ENCODE measurements around the gene TMEM54.

Gene TMEM54

GRCh38 chr1:32898958-32899357, 2.2 kb downstream of the TMEM54 start:
- Histone ChIP-seq H3K4me3 (ENCODE audit: insufficient read depth, low read length, poor library complexity, severe bottlenecking) (no peak overlapping the region), H3K9me3 (ENCODE audit: insufficient read depth, low read length) (no peaks in the 10 kb centered on the region), H3K27ac (ENCODE audit: low read depth, low read length) (no peak overlapping the region), H2AFZ (ENCODE audit: low read depth, low read length, severe bottlenecking) (no peak overlapping the region), H3K9ac (ENCODE audit: low read length) (no peak overlapping the region), H3F3A (ENCODE audit: insufficient read depth) (no peaks in the 10 kb centered on the region), H3K36me3 (ENCODE audit: low read length) (no peaks in the 10 kb centered on the region), H3K9me2 (replicated peaks; ENCODE audit: insufficient read depth, low read length) (no peaks in the 10 kb centered on the region), H4K20me1 (ENCODE audit: low read depth, low read length) (no peaks in the 10 kb centered on the region), H3K4me2 (ENCODE audit: low read depth, low read length, poor library complexity, severe bottlenecking) (no peak overlapping the region), H3K27me3 (ENCODE audit: low read length) (no peaks in the 10 kb centered on the region), H3K79me2 (ENCODE audit: insufficient read depth, low read length) (no peaks in the 10 kb centered on the region)
- no peak for TF ChIP-seq EZH2phosphoT487 (conservative IDR thresholded peaks at IDR 0.05; ENCODE audit: low read length)
- TF ChIP-seq, protein P1, sequence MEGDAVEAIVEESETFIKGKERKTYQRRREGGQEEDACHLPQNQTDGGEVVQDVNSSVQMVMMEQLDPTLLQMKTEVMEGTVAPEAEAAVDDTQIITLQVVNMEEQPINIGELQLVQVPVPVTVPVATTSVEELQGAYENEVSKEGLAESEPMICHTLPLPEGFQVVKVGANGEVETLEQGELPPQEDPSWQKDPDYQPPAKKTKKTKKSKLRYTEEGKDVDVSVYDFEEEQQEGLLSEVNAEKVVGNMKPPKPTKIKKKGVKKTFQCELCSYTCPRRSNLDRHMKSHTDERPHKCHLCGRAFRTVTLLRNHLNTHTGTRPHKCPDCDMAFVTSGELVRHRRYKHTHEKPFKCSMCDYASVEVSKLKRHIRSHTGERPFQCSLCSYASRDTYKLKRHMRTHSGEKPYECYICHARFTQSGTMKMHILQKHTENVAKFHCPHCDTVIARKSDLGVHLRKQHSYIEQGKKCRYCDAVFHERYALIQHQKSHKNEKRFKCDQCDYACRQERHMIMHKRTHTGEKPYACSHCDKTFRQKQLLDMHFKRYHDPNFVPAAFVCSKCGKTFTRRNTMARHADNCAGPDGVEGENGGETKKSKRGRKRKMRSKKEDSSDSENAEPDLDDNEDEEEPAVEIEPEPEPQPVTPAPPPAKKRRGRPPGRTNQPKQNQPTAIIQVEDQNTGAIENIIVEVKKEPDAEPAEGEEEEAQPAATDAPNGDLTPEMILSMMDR (IDR thresholded peaks at IDR 0.05; ENCODE audit: insufficient read depth, low read length, poor library complexity, severe bottlenecking), result no peak

GRCh38 chr1:32898056-32898455, 3.1 kb downstream of the TMEM54 start:
- no peaks in the 10 kb centered on the region for H3F3A ChIP-seq (ENCODE audit: insufficient read depth)
- H3K36me3 ChIP-seq (ENCODE audit: low read length), result no peaks in the 10 kb centered on the region
- H3K27me3 ChIP-seq (ENCODE audit: low read length), result no peaks in the 10 kb centered on the region
- no peaks in the 10 kb centered on the region for H4K20me1 ChIP-seq (ENCODE audit: low read depth, low read length)
- no peak overlapping the region for H3K9ac ChIP-seq (ENCODE audit: low read length)
- H3K27ac ChIP-seq (ENCODE audit: low read depth, low read length), result no peak overlapping the region
- H3K9me2 ChIP-seq (replicated peaks; ENCODE audit: insufficient read depth, low read length), result no peaks in the 10 kb centered on the region
- no peaks in the 10 kb centered on the region for H3K9me3 ChIP-seq (ENCODE audit: insufficient read depth, low read length)
- H3K79me2 ChIP-seq (ENCODE audit: insufficient read depth, low read length), result no peaks in the 10 kb centered on the region
- no peak overlapping the region for H3K4me3 ChIP-seq (ENCODE audit: insufficient read depth, low read length, poor library complexity, severe bottlenecking)
- H2AFZ ChIP-seq (ENCODE audit: low read depth, low read length, severe bottlenecking), result no peak overlapping the region
- no peak overlapping the region for H3K4me2 ChIP-seq (ENCODE audit: low read depth, low read length, poor library complexity, severe bottlenecking)
- no peak for TF ChIP-seq EZH2phosphoT487 (conservative IDR thresholded peaks at IDR 0.05; ENCODE audit: low read length)
- TF ChIP-seq, protein P1 (IDR thresholded peaks at IDR 0.05; ENCODE audit: insufficient read depth, low read length, poor library complexity, severe bottlenecking), result no peak

DNA sequence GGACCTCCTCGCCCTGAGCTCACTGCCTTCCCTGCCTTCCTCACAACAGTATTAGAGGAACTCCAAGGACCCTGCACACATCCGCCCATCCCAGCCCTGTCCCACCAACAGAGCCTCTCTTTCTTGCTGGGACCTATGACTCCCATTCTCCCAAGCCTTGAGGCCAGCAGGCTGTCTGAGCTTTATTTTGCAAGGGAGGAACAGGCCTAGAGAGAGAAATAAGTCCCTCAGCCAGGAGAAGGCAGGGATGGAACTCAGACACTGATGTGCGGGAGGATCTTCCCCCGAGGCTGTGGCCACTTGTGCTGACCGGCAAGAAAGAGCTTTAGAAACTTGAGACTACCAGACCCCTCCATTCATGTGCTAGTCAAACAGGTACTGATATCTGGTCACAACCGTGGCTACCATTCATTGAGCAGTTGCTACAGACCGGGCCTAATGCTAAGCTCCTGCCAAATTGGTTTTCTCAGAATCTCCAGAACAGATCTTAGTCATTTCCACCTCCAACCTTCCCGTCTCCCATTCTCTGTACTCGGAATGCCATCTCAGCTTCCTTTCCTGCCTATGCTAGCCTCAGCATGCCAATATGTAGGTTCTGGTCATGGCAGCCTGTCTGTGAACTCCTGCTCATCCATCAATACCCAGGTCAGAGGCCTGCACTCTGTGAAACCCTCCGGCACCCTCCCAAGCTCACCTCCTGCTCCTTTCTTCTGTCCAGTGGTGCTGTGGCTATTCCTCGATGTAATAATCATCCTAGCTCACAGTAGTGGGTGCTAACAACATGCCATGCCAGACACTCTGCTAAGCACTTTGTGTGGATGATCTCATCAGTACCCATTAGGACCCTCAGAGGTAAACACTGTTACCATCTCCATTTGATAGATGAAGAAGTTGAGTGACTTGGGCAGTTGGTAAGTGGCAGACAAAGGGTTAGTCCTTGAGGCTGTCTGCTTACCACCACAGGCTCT, 3.8 kb downstream of the TMEM54 start:
- TF ChIP-seq, protein P1 (IDR thresholded peaks at IDR 0.05; ENCODE audit: insufficient read depth, low read length, poor library complexity, severe bottlenecking), result no peak
- TF ChIP-seq EZH2phosphoT487 (conservative IDR thresholded peaks at IDR 0.05; ENCODE audit: low read length), result no peak
- H3K36me3 ChIP-seq (ENCODE audit: low read length), result no peaks in the 10 kb centered on the region
- H3K27me3 ChIP-seq (ENCODE audit: low read length), result no peaks in the 10 kb centered on the region

More for the DNA sequence above, 3.8 kb downstream of the TMEM54 start:
- no peak overlapping the region for H3K27ac ChIP-seq (ENCODE audit: low read depth, low read length)
- no peaks in the 10 kb centered on the region for H3F3A ChIP-seq (ENCODE audit: insufficient read depth)
- no peaks in the 10 kb centered on the region for H3K9me3 ChIP-seq (ENCODE audit: insufficient read depth, low read length)
- no peaks in the 10 kb centered on the region for H4K20me1 ChIP-seq (ENCODE audit: low read depth, low read length)
- H3K4me3 ChIP-seq (ENCODE audit: insufficient read depth, low read length, poor library complexity, severe bottlenecking), result no peak overlapping the region
- H3K9me2 ChIP-seq (replicated peaks; ENCODE audit: insufficient read depth, low read length), result no peaks in the 10 kb centered on the region
- no peaks in the 10 kb centered on the region for H3K79me2 ChIP-seq (ENCODE audit: insufficient read depth, low read length)
- no peak overlapping the region for H3K9ac ChIP-seq (ENCODE audit: low read length)
- no peak overlapping the region for H3K4me2 ChIP-seq (ENCODE audit: low read depth, low read length, poor library complexity, severe bottlenecking)
- H2AFZ ChIP-seq (ENCODE audit: low read depth, low read length, severe bottlenecking), result no peak overlapping the region
